Testis (tissue), 3 donors: ENCODE measurements around the gene MEDAG. TPM values are rescaled to one million over a fixed set of nuclear protein-coding genes. Genes with fewer than 3 reads are reported as not detected.

Source experiments
- DNase-seq: peaks from one replicate; pipeline ENCODE4 v3.0.0-alpha.2; 2019
- H3K27ac ChIP-seq, 2 donors: fragments of 200-600 bp; sonication (generic); one replicate each; pipeline ENCODE4 v1.5.1; 2019
- H3K27me3 ChIP-seq: fragments of 200-600 bp; sonication (generic); one replicate; pipeline ENCODE4 v1.5.1; 2019
- H3K36me3 ChIP-seq: fragments of 200-600 bp; sonication (generic); one replicate; pipeline ENCODE4 v1.5.1; 2017; ENCODE audit warnings: low read depth; ENCODE audit errors: missing control alignments
- H3K4me1 ChIP-seq: fragments of 200-600 bp; sonication (generic); one replicate; pipeline ENCODE4 v1.5.1; 2019
- H3K4me3 ChIP-seq, 2 donors: fragments of 200-600 bp; sonication (generic); one replicate each; pipeline ENCODE4 v1.5.1; 2017 to 2019
- H3K9me3 ChIP-seq: fragments of 200-600 bp; sonication (generic); one replicate; pipeline ENCODE4 v1.5.1; 2017
- POLR2A ChIP-seq: fragments of 450-650 bp; IDR thresholded peaks from one replicate; pipeline ENCODE4 v1.6.1; 2017; ENCODE audit warnings: antibody characterized with exemption, mild to moderate bottlenecking, moderate library complexity
- WGBS, 2 donors: methylation state at CpG; one replicate each; pipeline ENCODE4 v1.1.5; 2018; 5-methylcytosine and 5-hydroxymethylcytosine counted together
- intact Hi-C: fragments of 100-400 bp; cut with DNase I; formaldehyde crosslinking; loops from one replicate; pipeline ENCODE4 v1.15.1; 2023; ENCODE audit warnings: low total_unique reads
- polyA plus RNA-seq: library from polyadenylated mRNA; stranded (reverse); fragments of 350-450 nt; fragmentation: Illumina TruSeq; extraction: RNeasy Lipid Tissue Mini Kit (QIAGEN cat#74804); gene quantifications from one replicate; pipeline ENCODE4 v1.2.3, GENCODE V29; 2014; ENCODE audit warnings: low read depth, low replicate concordance; ENCODE audit not compliant: insufficient read depth
- total RNA-seq, 2 donors: library from RNA; depleted of rRNA; stranded (reverse); fragments of >200 nt; gene quantifications; one replicate each; pipeline ENCODE4 v1.2.3, GENCODE V29; 2016
- TF ChIP-seq, protein P1 (sequence below), 3 experiments: fragments of 450-650 bp in 2 of 3; fragments of 200-600 bp in 1 of 3; sonication (generic) in 1 of 3; IDR thresholded peaks; one replicate each; pipeline ENCODE4 v1.5.1; 2016 to 2019; ENCODE audit warnings: antibody characterized with exemption in 3 of 3, mild to moderate bottlenecking in 2 of 3, moderate library complexity in 1 of 3

Gene MEDAG
- total and polyA plus RNA-seq, 3 donors from 2014 or later, result 9.6 to 23.1 (median 17.7) TPM

DNA sequence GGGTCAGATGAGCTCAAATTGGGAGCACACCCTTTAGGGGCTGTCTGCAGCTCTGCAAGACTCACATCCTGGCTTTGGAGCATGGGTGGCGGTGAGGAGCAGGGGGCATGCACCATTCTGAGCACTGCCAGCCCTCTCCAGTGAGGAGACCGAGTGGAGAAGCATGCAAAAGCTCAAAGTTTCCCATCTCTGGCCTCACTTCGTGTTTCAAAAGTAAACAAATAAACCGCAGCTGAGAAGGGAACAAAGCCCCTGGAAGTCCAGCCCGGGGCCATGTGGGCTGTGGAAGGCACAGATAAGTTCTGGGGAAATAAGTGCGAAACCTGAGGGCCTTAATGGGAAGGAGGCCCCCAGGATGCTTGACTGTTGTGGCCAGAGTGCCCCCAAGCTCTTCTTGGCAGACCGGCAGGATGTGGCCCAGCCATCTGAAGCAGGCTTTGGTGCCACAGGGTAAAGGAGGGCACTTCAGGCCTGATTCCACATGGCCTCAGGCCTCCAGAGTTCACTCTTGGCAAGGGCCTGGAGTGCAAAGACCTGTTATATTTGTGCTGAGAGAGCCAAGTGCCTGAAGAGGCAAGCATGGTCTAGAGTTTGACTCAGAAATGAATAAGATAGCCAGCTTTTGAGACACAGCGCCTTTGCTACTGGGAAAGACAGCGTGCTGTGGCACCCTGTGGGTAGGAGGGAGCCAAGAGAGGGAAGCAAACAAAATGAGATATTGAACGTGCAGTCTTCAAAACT, 1.2 kb downstream of the MEDAG start:
- H3K27ac ChIP-seq, result peak overlapping the region; percentile 69 to 80
- peak overlapping the region in 1 of 2 donors; percentile 56 for H3K4me3 ChIP-seq
- intact Hi-C loops, result no loop called here
- peaks cover 32% of the 10 kb centered on the region for H3K4me1 ChIP-seq
- peak; percentile 21 for DNase-seq
- WGBS, 2 donors, result 43 to 47% methylated on average over 9 to 10 of the region's 10 CpGs
- H3K36me3 ChIP-seq, result no peaks in the 10 kb centered on the region
- H3K9me3 ChIP-seq, result no peaks in the 10 kb centered on the region
- H3K27me3 ChIP-seq, result no peaks in the 10 kb centered on the region
- TF ChIP-seq, protein P1, sequence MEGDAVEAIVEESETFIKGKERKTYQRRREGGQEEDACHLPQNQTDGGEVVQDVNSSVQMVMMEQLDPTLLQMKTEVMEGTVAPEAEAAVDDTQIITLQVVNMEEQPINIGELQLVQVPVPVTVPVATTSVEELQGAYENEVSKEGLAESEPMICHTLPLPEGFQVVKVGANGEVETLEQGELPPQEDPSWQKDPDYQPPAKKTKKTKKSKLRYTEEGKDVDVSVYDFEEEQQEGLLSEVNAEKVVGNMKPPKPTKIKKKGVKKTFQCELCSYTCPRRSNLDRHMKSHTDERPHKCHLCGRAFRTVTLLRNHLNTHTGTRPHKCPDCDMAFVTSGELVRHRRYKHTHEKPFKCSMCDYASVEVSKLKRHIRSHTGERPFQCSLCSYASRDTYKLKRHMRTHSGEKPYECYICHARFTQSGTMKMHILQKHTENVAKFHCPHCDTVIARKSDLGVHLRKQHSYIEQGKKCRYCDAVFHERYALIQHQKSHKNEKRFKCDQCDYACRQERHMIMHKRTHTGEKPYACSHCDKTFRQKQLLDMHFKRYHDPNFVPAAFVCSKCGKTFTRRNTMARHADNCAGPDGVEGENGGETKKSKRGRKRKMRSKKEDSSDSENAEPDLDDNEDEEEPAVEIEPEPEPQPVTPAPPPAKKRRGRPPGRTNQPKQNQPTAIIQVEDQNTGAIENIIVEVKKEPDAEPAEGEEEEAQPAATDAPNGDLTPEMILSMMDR (IDR thresholded peaks at IDR 0.05), result no peak
- no peak for TF ChIP-seq POLR2A

DNA sequence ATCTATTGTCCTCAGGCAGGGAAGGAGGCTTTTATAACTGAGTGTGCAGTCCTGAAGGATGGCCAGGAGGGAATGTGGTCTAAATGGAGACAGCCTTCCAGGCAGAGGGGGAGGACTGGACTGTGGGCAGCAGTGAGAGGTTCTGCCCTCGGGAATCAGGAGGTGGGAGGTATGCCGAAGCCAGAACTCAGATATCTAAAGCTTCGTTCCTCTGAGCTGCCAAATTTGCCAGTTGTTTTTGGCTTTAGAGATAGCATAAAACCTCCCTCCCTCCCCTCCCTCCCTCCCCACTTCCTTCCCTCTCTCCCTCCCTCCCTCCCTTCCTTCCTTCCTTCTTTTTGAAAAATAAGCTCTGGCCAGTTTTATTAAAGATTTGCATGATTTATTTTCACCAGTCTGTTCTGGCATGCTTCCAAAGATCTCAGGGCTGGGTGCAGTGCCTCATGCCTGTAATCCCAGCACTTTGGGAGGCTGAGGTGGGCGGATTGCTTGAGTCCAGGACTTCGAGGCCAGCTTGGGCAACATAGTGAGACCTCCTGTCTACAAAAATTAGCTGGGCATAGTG, 2.4 kb downstream of the MEDAG start:
- no peaks in the 10 kb centered on the region for H3K9me3 ChIP-seq
- H3K27me3 ChIP-seq, result no peaks in the 10 kb centered on the region
- 23 to 31% methylated on average over 5 of the region's 5 CpGs for whole genome bisulfite sequencing, 2 donors
- no peaks in the 10 kb centered on the region for H3K36me3 ChIP-seq
- peaks cover 32% of the 10 kb centered on the region for H3K4me1 ChIP-seq
- peak overlapping the region in 1 of 2 donors; percentile 80 for H3K27ac ChIP-seq
- intact Hi-C loops, result no loop called here
- TF ChIP-seq, protein P1 (IDR thresholded peaks at IDR 0.05), result no peak
- TF ChIP-seq POLR2A, result no peak
- DNase-seq, result peak; percentile 89
- no peak overlapping the region for H3K4me3 ChIP-seq

DNA sequence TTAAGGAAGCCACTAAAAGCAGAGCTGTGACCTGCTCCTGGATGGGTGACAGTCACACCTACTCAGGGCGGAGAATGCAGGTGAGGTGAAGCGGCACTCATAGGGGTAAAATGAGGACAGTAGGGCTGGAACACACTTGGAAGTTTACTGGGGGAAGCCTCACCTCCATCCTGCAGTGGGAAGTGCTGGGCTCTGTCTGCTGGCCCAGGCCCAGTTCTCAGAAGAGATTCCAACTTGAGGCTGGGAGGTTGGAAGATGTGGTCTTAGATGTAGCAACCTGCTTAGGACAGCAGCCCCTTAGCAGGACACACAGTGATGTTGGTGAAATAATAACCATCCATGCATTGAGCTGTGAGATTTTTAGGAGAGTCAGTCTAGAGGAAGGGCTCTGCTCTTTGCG, 4.6 kb downstream of the MEDAG start:
- 79 to 87% methylated on average over 3 of the region's 3 CpGs for WGBS, 2 donors
- no peak for DNase-seq
- no peak for TF ChIP-seq POLR2A
- TF ChIP-seq, protein P1 (IDR thresholded peaks at IDR 0.05), result no peak

DNA sequence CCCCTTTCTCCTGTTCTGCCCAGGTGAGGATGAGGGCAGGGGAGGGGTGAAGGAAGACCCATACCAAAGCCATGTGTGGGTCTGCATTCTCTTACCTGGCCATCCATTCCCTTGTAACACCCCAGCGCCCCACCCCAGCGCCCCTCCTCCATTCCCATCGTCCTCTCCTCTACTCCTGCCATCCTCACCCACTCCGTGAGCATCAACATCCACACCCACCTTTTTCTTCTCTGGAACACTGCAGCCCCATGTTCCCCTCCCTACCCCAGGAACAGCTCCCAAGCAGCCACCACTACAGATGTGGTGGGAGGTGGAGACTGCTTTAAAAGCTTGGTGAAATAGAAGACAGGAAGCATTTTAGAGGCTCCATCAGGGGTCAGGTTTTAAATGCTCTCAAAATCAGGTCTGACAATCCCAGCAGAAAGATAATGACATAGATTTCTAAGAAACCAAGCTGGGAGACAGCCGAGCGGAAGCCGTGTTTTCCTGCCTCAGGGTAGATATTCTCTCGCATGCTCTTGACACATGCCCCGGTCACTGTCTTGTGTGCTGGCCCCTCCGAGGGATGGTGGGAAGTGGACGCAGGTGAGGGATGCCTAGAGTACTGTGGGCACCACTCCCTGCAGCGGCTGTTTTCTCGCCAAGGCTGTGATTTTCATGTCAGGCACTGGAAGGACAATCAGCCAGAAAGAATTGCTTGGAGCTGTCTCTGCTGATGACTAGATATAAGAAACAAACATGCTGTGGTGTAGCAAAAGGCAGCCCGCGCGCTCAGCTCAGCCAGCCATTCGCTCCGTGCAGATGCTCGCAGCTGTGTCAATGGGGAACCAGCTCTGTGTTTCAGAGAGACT, 9.8 kb downstream of the MEDAG start:
- TF ChIP-seq POLR2A, result no peak
- TF ChIP-seq, protein P1 (IDR thresholded peaks at IDR 0.05), result no peak
- DNase-seq, result no peak

More for the DNA sequence above, 4.6 kb downstream of the MEDAG start:
- Histone ChIP-seq H3K4me3 (no peak overlapping the region), H3K36me3 (no peaks in the 10 kb centered on the region), H3K4me1 (peaks cover 30% of the 10 kb centered on the region), H3K9me3 (no peaks in the 10 kb centered on the region), H3K27me3 (no peaks in the 10 kb centered on the region), H3K27ac (no peak overlapping the region)
- intact Hi-C loops, result no loop called here

More for the DNA sequence above, 9.8 kb downstream of the MEDAG start:
- H3K4me1 ChIP-seq, result peaks cover 5% of the 10 kb centered on the region
- no peaks in the 10 kb centered on the region for H3K9me3 ChIP-seq
- no peaks in the 10 kb centered on the region for H3K27me3 ChIP-seq
- H3K27ac ChIP-seq, result no peak overlapping the region
- intact Hi-C loops, result no loop called here
- H3K36me3 ChIP-seq, result no peaks in the 10 kb centered on the region
- H3K4me3 ChIP-seq, result no peak overlapping the region
- WGBS, 2 donors, result 84 to 94% methylated on average over 17 to 19 of the region's 19 CpGs
